ENCODE results near the gene CANT1.

- no peak for TF ChIP-seq CTCF (CRISPR knock-in tag; IDR thresholded peaks at IDR 0.05)
- TF ChIP-seq ZFP62 (CRISPR knock-in tag; IDR thresholded peaks at IDR 0.05), result no peak
- TF ChIP-seq ZNF17 (CRISPR knock-in tag; IDR thresholded peaks at IDR 0.05), result no peak
- TF ChIP-seq NCOR1 (IDR thresholded peaks at IDR 0.05; ENCODE audit: borderline replicate concordance, low read length), result no peak
- no peak for TF ChIP-seq SMAD1 (CRISPR knock-in tag; IDR thresholded peaks at IDR 0.05; ENCODE audit: borderline replicate concordance, low read depth)
Measured at GRCh38 chr17:78959803-78960202, 49.8 kb downstream of the CANT1 start.
